HTR-8/SVneo (cell line): ENCODE results near the gene STPG3.
A peak's percentile ranks its signal among the peaks of the same experiment; 100 is the strongest.
"Not testable (repeated sequence)": the region's sequence is repeated elsewhere in the genome, so short reads cannot be mapped to it uniquely, and the experiment has no call there.

Source experiments
- DNase-seq: peaks from one replicate; pipeline ENCODE4 v3.0.0; 2011; ENCODE audit warnings: low spot score, mixed read lengths; ENCODE audit not compliant: insufficient read length
- FAIRE-seq: peaks from 2 replicates; lab custom pipeline; 2011; peaks lifted over from hg19 to GRCh38; lab: Jason Lieb, UNC

The STPG3 gene

GRCh38 chr9:137232510-137232909, 18.6 kb upstream of the STPG3 start:
- FAIRE-seq (no peak), DNase-seq (no peak)

DNA sequence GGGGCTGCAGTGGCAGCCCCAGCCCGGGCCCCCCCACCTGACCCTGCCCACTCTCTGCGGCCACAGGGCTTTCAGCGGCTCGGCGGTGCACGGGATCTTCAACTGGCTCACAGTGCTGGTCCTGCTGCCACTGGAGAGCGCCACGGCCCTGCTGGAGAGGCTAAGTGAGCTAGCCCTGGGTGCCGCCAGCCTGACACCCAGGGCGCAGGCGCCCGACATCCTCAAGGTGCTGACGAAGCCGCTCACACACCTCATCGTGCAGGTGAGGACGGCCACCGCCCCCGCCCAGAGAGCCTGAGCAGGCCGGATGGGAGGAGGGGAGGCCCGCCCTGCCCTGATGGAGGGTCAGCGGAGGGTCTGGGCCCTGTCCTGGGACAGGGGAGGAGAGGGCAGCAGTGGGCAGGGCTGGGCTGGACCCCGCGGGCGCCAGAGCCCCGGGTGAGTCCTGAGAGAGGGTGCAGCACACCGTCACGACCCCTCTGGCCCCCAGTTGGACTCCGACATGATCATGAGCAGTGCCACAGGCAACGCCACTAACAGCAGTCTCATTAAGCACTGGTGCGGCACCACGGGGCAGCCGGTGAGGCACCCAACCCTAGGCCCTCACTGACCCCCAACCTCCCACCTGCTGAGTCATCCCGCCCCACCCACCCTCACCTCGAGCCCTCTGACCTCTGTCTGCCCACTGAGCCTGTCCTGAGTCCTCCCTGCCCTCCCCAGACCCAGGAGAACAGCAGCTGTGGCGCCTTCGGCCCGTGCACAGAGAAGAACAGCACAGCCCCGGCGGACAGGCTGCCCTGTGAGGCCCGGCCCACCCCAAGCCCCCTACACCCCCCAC, 17.7 kb upstream of the STPG3 start:
- no peak for DNase-seq
- no peak for FAIRE-seq

- DNase-seq: no peak
- no peak for FAIRE-seq
Observed at GRCh38 chr9:137234055-137234697, 16.9 kb upstream of the STPG3 start.

GRCh38 chr9:137234758-137235423, 16.2 kb upstream of the STPG3 start:
- FAIRE-seq: no peak

DNA sequence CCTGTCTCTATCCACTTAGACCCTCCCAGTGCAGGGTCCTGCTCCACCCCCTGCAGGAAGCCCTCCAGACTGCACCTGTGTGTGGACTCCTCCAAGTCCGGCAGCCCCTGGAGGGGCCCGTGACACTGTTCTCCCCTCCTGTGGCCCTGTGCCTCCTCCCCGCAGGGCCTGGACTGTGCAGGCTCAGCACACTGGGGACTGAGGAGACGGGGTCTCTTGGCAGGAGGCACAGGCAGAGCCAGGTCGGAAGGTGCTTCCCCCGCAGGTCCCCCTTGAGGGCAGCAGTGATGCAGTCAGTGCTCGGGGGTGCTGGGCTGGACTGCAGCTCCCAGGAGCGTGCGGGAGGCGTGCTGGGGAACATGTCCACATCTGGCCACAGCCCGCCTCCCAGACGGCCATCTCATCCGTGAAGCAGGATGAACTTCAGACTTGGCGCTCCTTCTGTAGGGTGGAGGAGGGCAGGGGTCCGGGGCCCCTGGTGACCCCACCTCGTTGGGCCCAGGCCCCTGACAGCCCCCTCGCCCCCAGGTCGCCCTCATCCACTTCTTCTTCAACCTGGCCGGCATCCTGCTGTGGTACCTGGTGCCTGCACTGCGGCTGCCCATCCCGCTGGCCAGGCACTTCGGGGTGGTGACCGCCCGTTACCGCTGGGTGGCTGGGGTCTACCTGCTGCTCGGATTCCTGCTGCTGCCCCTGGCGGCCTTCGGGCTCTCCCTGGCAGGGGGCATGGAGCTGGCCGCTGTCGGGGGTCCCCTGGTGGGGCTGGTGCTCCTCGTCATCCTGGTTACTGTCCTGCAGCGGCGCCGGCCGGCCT, 15.5 kb upstream of the STPG3 start:
- FAIRE-seq: no peak
- no peak for DNase-seq

More at GRCh38 chr9:137234758-137235423, 16.2 kb upstream of the STPG3 start:
- DNase-seq: no peak

DNA sequence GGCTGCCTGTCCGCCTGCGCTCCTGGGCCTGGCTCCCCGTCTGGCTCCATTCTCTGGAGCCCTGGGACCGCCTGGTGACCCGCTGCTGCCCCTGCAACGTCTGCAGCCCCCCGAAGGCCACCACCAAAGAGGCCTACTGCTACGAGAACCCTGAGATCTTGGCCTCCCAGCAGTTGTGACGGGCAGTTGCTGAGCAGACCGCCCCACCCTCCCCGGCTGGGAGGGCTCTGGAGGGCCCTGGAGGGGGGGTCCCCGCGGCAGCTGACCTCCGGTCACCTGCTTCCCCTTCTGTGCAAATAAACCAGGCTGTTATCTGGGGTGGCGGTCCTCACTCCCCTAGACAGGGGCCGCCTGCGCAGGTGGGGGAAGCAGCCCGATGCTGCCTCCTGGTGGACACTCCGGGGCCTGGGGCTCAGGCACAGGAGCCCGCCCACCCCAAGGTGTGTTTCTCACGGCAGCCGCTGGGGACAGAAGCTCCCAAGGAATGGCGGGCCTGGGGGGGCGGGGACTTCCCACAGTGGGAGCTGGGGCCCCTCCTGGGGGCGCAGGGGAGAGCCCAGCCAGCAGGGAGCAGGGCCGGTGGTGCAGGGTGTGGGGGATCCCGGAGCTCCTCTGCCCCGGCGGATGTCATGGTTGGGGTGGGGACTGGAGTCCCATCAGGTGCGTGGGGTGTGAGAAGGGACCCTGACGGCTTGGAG, 14.7 kb upstream of the STPG3 start:
- FAIRE-seq: no peak
- peak; percentile 79 for DNase-seq

DNA sequence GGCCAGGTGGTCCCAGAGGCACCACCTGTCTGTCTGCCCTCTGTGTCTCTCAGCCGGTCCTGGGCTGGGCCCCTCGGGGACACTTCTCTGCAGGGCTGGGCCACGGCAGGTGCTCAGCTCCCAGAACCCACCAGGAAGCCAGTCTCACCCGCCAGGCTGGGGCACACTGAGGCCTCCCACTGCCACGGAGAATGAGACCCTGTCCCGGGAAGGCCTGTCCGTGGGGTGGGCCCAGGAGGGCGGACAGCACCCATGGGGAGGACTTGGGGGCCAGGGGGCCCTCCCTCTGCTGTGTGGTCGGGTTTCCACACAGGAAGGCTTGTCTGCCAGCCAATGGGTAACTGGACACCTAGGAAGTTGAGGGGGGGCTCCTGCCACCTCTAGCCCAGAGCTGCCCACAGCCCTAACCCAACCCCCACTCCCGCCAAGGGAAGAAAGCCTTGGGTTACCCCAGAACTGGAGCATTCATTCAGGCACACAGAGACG, 14.1 kb upstream of the STPG3 start:
- DNase-seq (no peak), FAIRE-seq (no peak)

- FAIRE-seq (no peak), DNase-seq (no peak)
Observed at GRCh38 chr9:137237759-137238726, 13.0 kb upstream of the STPG3 start.

GRCh38 chr9:137239541-137240200, 11.4 kb upstream of the STPG3 start:
- not testable (repeated sequence) for DNase-seq, FAIRE-seq

- DNase-seq: peak; percentile 39
- peak; percentile 48 for FAIRE-seq
Observed at GRCh38 chr9:137240318-137240840, 10.7 kb upstream of the STPG3 start.

GRCh38 chr9:137240841-137241489, 10.1 kb upstream of the STPG3 start, which contains the start of gene TUBB4B:
Gene TUBB4B, plus strand, starts transcription at chr9:137241287. Its CDS starts 74 bp downstream, at chr9:137241361.
- DNase-seq (peak; percentile 99), FAIRE-seq (peak; percentile 99)

- FAIRE-seq (no peak), DNase-seq (peak; percentile 27)
Observed at GRCh38 chr9:137241490-137242268, 9.4 kb upstream of the STPG3 start.

DNA sequence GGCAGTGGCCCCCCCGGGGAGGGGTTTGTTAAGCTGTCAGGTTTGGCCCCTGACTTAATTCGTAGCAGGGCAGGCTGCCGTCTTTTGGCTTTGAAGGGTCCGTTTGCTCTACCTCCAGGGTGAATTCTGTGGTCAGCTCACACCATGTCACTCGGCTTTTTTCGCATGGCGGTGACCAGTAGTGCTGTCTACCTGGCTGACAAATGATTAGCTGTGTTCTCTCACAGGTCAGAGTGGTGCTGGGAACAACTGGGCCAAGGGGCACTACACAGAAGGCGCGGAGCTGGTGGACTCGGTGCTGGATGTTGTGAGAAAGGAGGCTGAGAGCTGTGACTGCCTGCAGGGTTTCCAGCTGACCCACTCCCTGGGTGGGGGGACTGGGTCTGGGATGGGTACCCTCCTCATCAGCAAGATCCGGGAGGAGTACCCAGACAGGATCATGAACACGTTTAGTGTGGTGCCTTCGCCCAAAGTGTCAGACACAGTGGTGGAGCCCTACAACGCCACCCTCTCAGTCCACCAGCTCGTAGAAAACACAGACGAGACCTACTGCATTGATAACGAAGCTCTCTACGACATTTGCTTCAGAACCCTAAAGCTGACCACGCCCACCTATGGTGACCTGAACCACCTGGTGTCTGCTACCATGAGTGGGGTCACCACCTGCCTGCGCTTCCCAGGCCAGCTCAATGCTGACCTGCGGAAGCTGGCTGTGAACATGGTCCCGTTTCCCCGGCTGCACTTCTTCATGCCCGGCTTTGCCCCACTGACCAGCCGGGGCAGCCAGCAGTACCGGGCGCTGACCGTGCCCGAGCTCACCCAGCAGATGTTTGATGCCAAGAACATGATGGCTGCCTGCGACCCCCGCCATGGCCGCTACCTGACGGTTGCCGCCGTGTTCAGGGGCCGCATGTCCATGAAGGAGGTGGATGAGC, 8.6 kb upstream of the STPG3 start:
- DNase-seq (no peak), FAIRE-seq (no peak)

GRCh38 chr9:137243266-137243625, 7.8 kb upstream of the STPG3 start:
- FAIRE-seq, DNase-seq: not testable (repeated sequence)
